Esophagus squamous epithelium (tissue), 5 donors: ENCODE data around the gene WDFY3. TPM values are rescaled to one million over a fixed set of nuclear protein-coding genes. Genes with fewer than 3 reads are reported as not detected.

Source experiments
- DNase-seq: peaks from one replicate; lab custom pipeline; 2025; lab: John Stamatoyannopoulos, UW
- H3K27ac ChIP-seq, 4 donors: fragments of 200-600 bp; sonication (generic); one replicate each; pipeline ENCODE4 v1.5.1; 2016 to 2019; ENCODE audit warnings: mild to moderate bottlenecking in 1 of 4
- H3K27me3 ChIP-seq, 4 donors: fragments of 200-600 bp; sonication (generic); 1 replicate in 3 of 4; 2 replicates in 1 of 4; pipeline versions ENCODE4 v1.5.1 to v1.6.0; 2017 to 2021; ENCODE audit warnings: antibody characterized with exemption in 1 of 4
- H3K36me3 ChIP-seq, 3 donors: fragments of 200-600 bp; sonication (generic); one replicate each; pipeline ENCODE4 v1.5.1; 2016 to 2019
- H3K4me1 ChIP-seq, 3 donors: fragments of 200-600 bp; sonication (generic); one replicate each; pipeline ENCODE4 v1.5.1; 2017 to 2019
- H3K4me3 ChIP-seq, 4 donors: fragments of 200-600 bp; sonication (generic); 1 replicate in 3 of 4; 2 replicates in 1 of 4; pipeline ENCODE4 v1.5.1; 2016 to 2019; ENCODE audit warnings: mild to moderate bottlenecking in 2 of 4, moderate library complexity in 1 of 4
- H3K9me3 ChIP-seq, 3 donors: fragments of 200-600 bp; sonication (generic); one replicate each; pipeline ENCODE4 v1.5.1; 2016 to 2019
- POLR2A ChIP-seq, 4 donors: fragments of 450-650 bp; IDR thresholded peaks; one replicate each; pipeline ENCODE4 v1.6.1; 2017; ENCODE audit warnings: antibody characterized with exemption in 4 of 4, mild to moderate bottlenecking in 4 of 4, moderate library complexity in 3 of 4
- WGBS, 2 donors: methylation state at CpG; one replicate each; pipeline ENCODE4 v1.1.5; 2018; 5-methylcytosine and 5-hydroxymethylcytosine counted together
- intact Hi-C: fragments of 100-400 bp; cut with DNase I; formaldehyde crosslinking; loops from one replicate; pipeline ENCODE4 v1.15.0; 2022
- total RNA-seq, 4 donors: library from RNA; depleted of rRNA; stranded (reverse); fragments of >200 nt; gene quantifications; one replicate each; pipeline ENCODE4 v1.1.0, GENCODE V29; 2016
- TF ChIP-seq, protein P1 (sequence below), 6 experiments: fragments of 450-650 bp in 4 of 6; fragments of 200-600 bp in 2 of 6; sonication (generic) in 2 of 6; IDR thresholded peaks; one replicate each; pipeline ENCODE4 v1.5.1; 2016 to 2019; ENCODE audit warnings: antibody characterized with exemption in 6 of 6, mild to moderate bottlenecking in 4 of 6, moderate library complexity in 4 of 6
- donor health status: DM: yes; HTN: yes; CAD: no.

Gene WDFY3
- total RNA-seq, 4 donors from 2014 or later = 30.9 to 70.0 (median 42.2) TPM

DNA sequence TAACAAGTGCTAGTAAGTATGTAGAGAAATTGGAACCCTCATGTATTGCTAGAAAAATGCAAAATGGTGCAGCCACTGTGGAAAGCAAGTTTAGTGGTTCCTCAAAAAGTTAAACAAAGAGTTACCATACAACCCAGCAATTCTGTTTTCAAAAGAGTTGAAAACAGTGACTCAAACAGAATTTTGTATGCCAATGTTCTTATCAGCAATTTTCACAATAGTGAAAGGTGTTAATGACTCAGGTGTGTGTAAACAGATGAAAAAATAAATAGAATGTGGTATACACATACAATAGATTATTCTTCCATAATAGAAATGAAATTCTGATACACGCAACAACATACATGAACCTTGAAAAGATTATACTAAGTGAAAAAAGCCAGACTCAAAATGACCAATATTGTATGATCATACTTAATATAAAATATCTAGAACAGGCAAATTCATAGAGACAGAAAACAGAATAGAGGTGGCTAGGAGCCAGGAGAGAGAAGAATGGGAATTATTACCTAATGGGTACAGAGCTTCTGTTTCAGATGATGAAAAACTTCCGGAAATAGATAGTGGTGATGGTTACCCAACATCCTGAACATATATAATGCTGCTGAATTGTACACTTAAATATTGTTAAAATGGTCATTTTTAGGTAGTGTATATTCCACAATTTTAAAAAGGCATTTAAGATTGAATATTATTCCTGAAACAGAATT is 51.6 kb downstream of the WDFY3 start:
- DNase-seq = no peak
- no peaks in the 10 kb centered on the region for H3K27me3 ChIP-seq
- WGBS, 2 donors = 80 to 86% methylated on average over 2 of the region's 2 CpGs
- H3K4me3 ChIP-seq = no peak overlapping the region
- no peak overlapping the region for H3K27ac ChIP-seq
- intact Hi-C loops = no loop called here
- no peak for TF ChIP-seq POLR2A (IDR thresholded peaks at IDR 0.05)
- TF ChIP-seq, protein P1, sequence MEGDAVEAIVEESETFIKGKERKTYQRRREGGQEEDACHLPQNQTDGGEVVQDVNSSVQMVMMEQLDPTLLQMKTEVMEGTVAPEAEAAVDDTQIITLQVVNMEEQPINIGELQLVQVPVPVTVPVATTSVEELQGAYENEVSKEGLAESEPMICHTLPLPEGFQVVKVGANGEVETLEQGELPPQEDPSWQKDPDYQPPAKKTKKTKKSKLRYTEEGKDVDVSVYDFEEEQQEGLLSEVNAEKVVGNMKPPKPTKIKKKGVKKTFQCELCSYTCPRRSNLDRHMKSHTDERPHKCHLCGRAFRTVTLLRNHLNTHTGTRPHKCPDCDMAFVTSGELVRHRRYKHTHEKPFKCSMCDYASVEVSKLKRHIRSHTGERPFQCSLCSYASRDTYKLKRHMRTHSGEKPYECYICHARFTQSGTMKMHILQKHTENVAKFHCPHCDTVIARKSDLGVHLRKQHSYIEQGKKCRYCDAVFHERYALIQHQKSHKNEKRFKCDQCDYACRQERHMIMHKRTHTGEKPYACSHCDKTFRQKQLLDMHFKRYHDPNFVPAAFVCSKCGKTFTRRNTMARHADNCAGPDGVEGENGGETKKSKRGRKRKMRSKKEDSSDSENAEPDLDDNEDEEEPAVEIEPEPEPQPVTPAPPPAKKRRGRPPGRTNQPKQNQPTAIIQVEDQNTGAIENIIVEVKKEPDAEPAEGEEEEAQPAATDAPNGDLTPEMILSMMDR (IDR thresholded peaks at IDR 0.05) = no peak
- peaks cover 0 to 23% (median 0%) of the 10 kb centered on the region in 3 donors for H3K4me1 ChIP-seq
- H3K9me3 ChIP-seq = no peaks in the 10 kb centered on the region
- peaks cover 0 to 25% (median 0%) of the 10 kb centered on the region in 3 donors for H3K36me3 ChIP-seq

GRCh38 chr4:84913176-84913575 is 53.3 kb downstream of the WDFY3 start:
- Histone ChIP-seq H3K36me3 (peaks cover 0 to 15% (median 0%) of the 10 kb centered on the region in 3 donors), H3K9me3 (no peaks in the 10 kb centered on the region), H3K4me3 (no peak overlapping the region), H3K27me3 (no peaks in the 10 kb centered on the region), H3K4me1 (peaks cover 0 to 23% (median 0%) of the 10 kb centered on the region in 3 donors), H3K27ac (no peak overlapping the region)
- DNase-seq = no peak
- WGBS, 2 donors = 75 to 85% methylated on average over 3 of the region's 3 CpGs
- TF ChIP-seq, protein P1 (IDR thresholded peaks at IDR 0.05) = no peak
- no peak for TF ChIP-seq POLR2A (IDR thresholded peaks at IDR 0.05)
- intact Hi-C loops = no loop called here

DNA sequence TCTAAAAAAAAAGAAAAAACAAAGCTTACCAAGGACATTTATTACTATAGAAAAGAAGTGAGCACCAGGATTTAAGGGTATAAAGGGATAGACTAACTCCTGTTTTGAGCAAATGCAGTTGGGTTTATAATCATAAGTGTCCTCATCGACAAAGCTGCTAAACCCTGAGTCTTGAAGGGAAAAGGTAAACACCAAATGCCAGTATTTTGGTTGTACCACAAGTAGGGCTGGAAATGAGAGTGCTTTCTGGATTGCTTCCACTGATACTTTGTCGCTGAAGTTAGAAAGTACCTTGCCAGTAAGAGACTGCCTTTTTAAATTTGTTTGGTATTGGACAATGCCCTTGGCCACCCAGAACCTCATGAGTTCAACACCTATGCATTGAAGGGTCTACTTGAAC is 53.7 kb downstream of the WDFY3 start:
- no peak for TF ChIP-seq POLR2A (IDR thresholded peaks at IDR 0.05)
- TF ChIP-seq, protein P1 (IDR thresholded peaks at IDR 0.05) = no peak
- WGBS, 2 donors = 61 to 79% methylated on average over 2 of the region's 2 CpGs
- H3K9me3 ChIP-seq = no peaks in the 10 kb centered on the region
- H3K27me3 ChIP-seq = no peaks in the 10 kb centered on the region
- no peak for DNase-seq
- peaks cover 0 to 15% (median 0%) of the 10 kb centered on the region in 3 donors for H3K36me3 ChIP-seq
- H3K4me3 ChIP-seq = no peak overlapping the region
- no peak overlapping the region for H3K27ac ChIP-seq
- peaks cover 0 to 23% (median 0%) of the 10 kb centered on the region in 3 donors for H3K4me1 ChIP-seq
- intact Hi-C loops = no loop called here

- WGBS, 2 donors = 84 to 91% methylated on average over 4 of the region's 4 CpGs
- no peak for DNase-seq
- no peaks in the 10 kb centered on the region for H3K9me3 ChIP-seq
- intact Hi-C loops = no loop called here
- no peak overlapping the region for H3K27ac ChIP-seq
- TF ChIP-seq, protein P1 (IDR thresholded peaks at IDR 0.05) = no peak
- no peak for TF ChIP-seq POLR2A (IDR thresholded peaks at IDR 0.05)
- H3K27me3 ChIP-seq = no peaks in the 10 kb centered on the region
- H3K36me3 ChIP-seq = peaks cover 0 to 20% (median 0%) of the 10 kb centered on the region in 3 donors
- no peak overlapping the region for H3K4me3 ChIP-seq
- no peaks in the 10 kb centered on the region for H3K4me1 ChIP-seq
Measured at GRCh38 chr4:84908876-84909275, 57.6 kb downstream of the WDFY3 start.

DNA sequence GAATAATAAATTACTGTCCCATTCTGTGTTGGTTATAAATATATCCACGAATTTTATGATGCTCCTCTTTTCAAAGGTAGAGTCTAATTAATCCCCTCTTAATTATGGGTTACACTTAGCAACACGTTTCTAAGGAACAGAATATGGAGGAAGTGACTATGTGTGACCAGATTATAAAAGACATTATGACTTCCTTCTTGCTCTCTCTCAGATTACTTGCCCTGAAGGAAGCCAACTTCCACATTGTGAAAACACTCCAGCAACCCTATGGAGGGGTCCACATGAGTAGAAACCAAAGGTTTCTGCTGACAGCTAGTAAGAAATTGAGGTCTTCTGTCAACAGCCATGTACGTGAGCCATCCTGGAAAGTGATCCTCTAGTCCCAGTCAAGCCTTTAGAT is 59.3 kb downstream of the WDFY3 start:
- intact Hi-C loops = no loop called here
- H3K4me1 ChIP-seq = no peaks in the 10 kb centered on the region
- no peak overlapping the region for H3K27ac ChIP-seq
- H3K36me3 ChIP-seq = peaks cover 0 to 20% (median 0%) of the 10 kb centered on the region in 3 donors
- 67 to 84% methylated on average over 3 of the region's 3 CpGs for WGBS, 2 donors
- TF ChIP-seq, protein P1 (IDR thresholded peaks at IDR 0.05) = no peak
- no peak for TF ChIP-seq POLR2A (IDR thresholded peaks at IDR 0.05)
- no peak overlapping the region for H3K4me3 ChIP-seq
- no peak for DNase-seq
- H3K27me3 ChIP-seq = no peaks in the 10 kb centered on the region
- H3K9me3 ChIP-seq = no peaks in the 10 kb centered on the region
